ENCODE data around the gene CHRNA3.

The CHRNA3 gene

GRCh38 chr15:78552597-78552996 lies 68.2 kb downstream of the CHRNA3 start:
- DNase-seq (ENCODE audit: low read depth) = no peak
- TF ChIP-seq CTCF (IDR thresholded peaks at IDR 0.05; ENCODE audit: control insufficient read depth, insufficient read depth, low read depth, low read length, missing control alignments) = no peak
- H3K4me3 ChIP-seq (ENCODE audit: control insufficient read depth, low read depth, low read length) = no peak overlapping the region

- DNase-seq (ENCODE audit: low read depth) = no peak
- no peak overlapping the region for H3K4me3 ChIP-seq (ENCODE audit: control insufficient read depth, low read depth, low read length)
- TF ChIP-seq CTCF (IDR thresholded peaks at IDR 0.05; ENCODE audit: control insufficient read depth, insufficient read depth, low read depth, low read length, missing control alignments) = no peak
Observed at GRCh38 chr15:78551902-78552301, 68.9 kb downstream of the CHRNA3 start.

- no peak overlapping the region for H3K4me3 ChIP-seq (ENCODE audit: control insufficient read depth, low read depth, low read length)
- TF ChIP-seq CTCF (IDR thresholded peaks at IDR 0.05; ENCODE audit: control insufficient read depth, insufficient read depth, low read depth, low read length, missing control alignments) = no peak
- DNase-seq (ENCODE audit: low read depth) = no peak
Observed at GRCh38 chr15:78550815-78551214, 70.0 kb downstream of the CHRNA3 start.

GRCh38 chr15:78550194-78550593 lies 70.6 kb downstream of the CHRNA3 start:
- DNase-seq (ENCODE audit: low read depth) = no peak
- H3K4me3 ChIP-seq (ENCODE audit: control insufficient read depth, low read depth, low read length) = no peak overlapping the region
- no peak for TF ChIP-seq CTCF (IDR thresholded peaks at IDR 0.05; ENCODE audit: control insufficient read depth, insufficient read depth, low read depth, low read length, missing control alignments)

All from AG09309 (cell line).